Activated CD4-positive, alpha-beta T cell treated with anti-CD3 and anti-CD28 coated beads, Interleukin-2, Interleukin-4, amounts not matched to agents 100 ng/mL and 50 ng/mL, durations not matched to agents 16 hours and 8 hours (primary cell): Measurements from ENCODE around the gene MUC2.

Source experiments
- DNase-seq: peaks from one replicate; pipeline ENCODE4 v3.0.0-alpha.2; 2020; ENCODE audit warnings: low spot score

The MUC2 gene

GRCh38 chr11:1121813-1122663 is 47.4 kb downstream of the MUC2 start:
- DNase-seq: no peak

DNA sequence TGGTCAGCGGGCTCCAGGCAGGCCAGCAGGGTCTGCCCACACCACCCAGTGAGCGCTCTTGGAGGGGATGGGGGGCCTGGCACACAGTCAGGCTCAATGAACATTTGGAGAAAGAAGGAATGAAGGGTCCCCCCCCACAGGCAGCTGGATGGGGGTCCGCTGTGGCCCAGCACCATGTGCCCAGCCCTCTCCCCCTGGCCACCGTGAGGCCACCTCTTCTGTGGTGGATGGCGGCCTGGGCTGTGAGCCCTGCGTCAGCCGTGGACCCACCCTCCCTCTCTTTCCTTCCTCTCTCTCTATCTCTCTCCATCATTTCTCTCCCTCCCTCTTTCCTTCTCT is 48.0 kb downstream of the MUC2 start:
- DNase-seq: no peak

DNA sequence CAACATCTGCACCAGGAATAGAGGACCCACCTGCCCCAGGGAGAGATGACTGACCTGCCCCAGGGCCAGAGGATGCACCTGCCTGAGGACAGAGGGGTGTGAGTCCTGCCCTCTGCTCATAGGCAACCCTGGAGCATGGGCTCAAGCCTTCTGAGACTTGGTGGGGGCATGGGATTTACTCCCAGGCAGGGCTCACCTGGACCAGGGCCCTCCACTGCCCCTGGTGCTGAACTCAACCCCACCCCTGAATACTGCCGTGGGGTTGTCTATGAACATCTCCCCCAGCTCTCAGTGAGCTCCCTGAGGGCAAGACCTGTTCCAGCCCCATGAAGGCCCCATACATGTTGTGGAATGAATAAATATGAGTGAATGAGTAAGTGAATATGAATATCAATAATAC is 49.3 kb downstream of the MUC2 start:
- no peak for DNase-seq
